Neural cell (in vitro differentiated cells): ENCODE data around the gene IQSEC1. TPM values are rescaled to one million over a fixed set of nuclear protein-coding genes. Genes with fewer than 3 reads are reported as not detected.

Experiments used
- H2AFZ ChIP-seq: fragments of 200-600, 300-800 bp; sonication (generic), shearing (Covaris generic); 2 replicates; pipeline ENCODE4 v1.6.0; 2014; ENCODE audit warnings: low read depth, mild to moderate bottlenecking, antibody characterized with exemption, low read length, moderate library complexity
- H3F3A ChIP-seq: fragments of 200-600 bp; shearing (Covaris generic); 2 replicates; pipeline ENCODE4 v1.6.1; 2016; ENCODE audit warnings: mild to moderate bottlenecking, moderate library complexity, mixed read lengths, antibody characterized with exemption, low read length; ENCODE audit not compliant: insufficient read depth, poor library complexity, severe bottlenecking
- H3K27ac ChIP-seq: fragments of 200-600, 300-800 bp; sonication (generic), shearing (Covaris generic); 2 replicates; pipeline ENCODE4 v1.5.1; 2014; ENCODE audit warnings: mild to moderate bottlenecking, low read length, moderate library complexity
- H3K27me3 ChIP-seq: fragments of 300-800, 200-600 bp; sonication (generic), shearing (Covaris generic); 2 replicates; pipeline ENCODE4 v1.6.0; 2014; ENCODE audit warnings: mild to moderate bottlenecking, low read depth, low read length, moderate library complexity; ENCODE audit not compliant: insufficient read depth
- H3K36me3 ChIP-seq: fragments of 300-800, 200-600 bp; sonication (generic), shearing (Covaris generic); 2 replicates; pipeline ENCODE4 v1.5.1; 2014; ENCODE audit warnings: mild to moderate bottlenecking, antibody characterized with exemption, low read length, moderate library complexity; ENCODE audit not compliant: insufficient read depth
- H3K4me2 ChIP-seq: fragments of 300-800, 200-600 bp; sonication (generic), shearing (Covaris generic); 2 replicates; pipeline ENCODE4 v1.6.0; 2014; ENCODE audit warnings: mild to moderate bottlenecking, low read length
- H3K4me3 ChIP-seq: fragments of 300-800, 200-600 bp; sonication (generic), shearing (Covaris generic); 2 replicates; pipeline ENCODE4 v1.5.1; 2014; ENCODE audit warnings: mild to moderate bottlenecking, low read length, moderate library complexity
- H3K79me2 ChIP-seq: fragments of 200-600 bp; shearing (Covaris generic); replicated peaks from 2 replicates; pipeline ENCODE4 v1.6.0; 2014; ENCODE audit warnings: mild to moderate bottlenecking, low read length, moderate library complexity; ENCODE audit not compliant: insufficient read depth
- H3K9ac ChIP-seq: fragments of 300-800, 200-600 bp; sonication (generic), shearing (Covaris generic); 2 replicates; pipeline ENCODE4 v1.6.1; 2016; ENCODE audit warnings: mild to moderate bottlenecking, low read length, mixed read lengths
- H3K9me2 ChIP-seq: fragments of 200-600 bp; shearing (Covaris generic); 2 replicates; pipeline ENCODE4 v1.6.1; 2016; ENCODE audit warnings: mild to moderate bottlenecking, low read length, mixed read lengths; ENCODE audit not compliant: insufficient read depth
- H3K9me3 ChIP-seq: fragments of 200-600, 300-800 bp; sonication (generic), shearing (Covaris generic); 2 replicates; pipeline ENCODE4 v1.6.1; 2016; ENCODE audit warnings: mild to moderate bottlenecking, mixed run types, low read length, moderate library complexity, mixed read lengths
- H4K20me1 ChIP-seq: fragments of 200-600 bp; shearing (Covaris generic); 2 replicates; pipeline ENCODE4 v1.6.1; 2016; ENCODE audit warnings: mild to moderate bottlenecking, mixed run types; ENCODE audit not compliant: insufficient read depth
- EP300 ChIP-seq: fragments of 450-650 bp; conservative IDR thresholded peaks from 2 replicates; pipeline ENCODE4 v1.6.1; 2014; ENCODE audit warnings: antibody characterized with exemption, mild to moderate bottlenecking, moderate library complexity; ENCODE audit not compliant: poor library complexity, severe bottlenecking
- EZH2 ChIP-seq: fragments of 200-600, 300-800 bp; shearing (Covaris generic), sonication (generic); IDR thresholded peaks from 2 replicates; pipeline ENCODE4 v1.6.1; 2014; ENCODE audit warnings: antibody characterized with exemption, low read length, borderline replicate concordance, mild to moderate bottlenecking; ENCODE audit not compliant: insufficient read depth, poor library complexity, severe bottlenecking
- MXI1 ChIP-seq: fragments of 450-650 bp; conservative IDR thresholded peaks from 2 replicates; pipeline ENCODE4 v1.6.1; 2014; ENCODE audit warnings: antibody characterized with exemption, mild to moderate bottlenecking; ENCODE audit not compliant: poor library complexity, severe bottlenecking
- POLR2AphosphoS5 ChIP-seq: IDR thresholded peaks from 2 replicates; pipeline ENCODE4 v1.6.1; 2012
- RAD21 ChIP-seq: fragments of 450-650 bp; conservative IDR thresholded peaks from 2 replicates; pipeline ENCODE4 v1.6.1; 2014; ENCODE audit warnings: antibody characterized with exemption, mild to moderate bottlenecking, moderate library complexity
- SMC3 ChIP-seq: fragments of 450-650 bp; conservative IDR thresholded peaks from 2 replicates; pipeline ENCODE4 v1.6.1; 2014; ENCODE audit warnings: antibody characterized with exemption, mild to moderate bottlenecking, moderate library complexity; ENCODE audit not compliant: poor library complexity
- TAF1 ChIP-seq: IDR thresholded peaks from 2 replicates; pipeline ENCODE4 v1.6.1; 2012; ENCODE audit warnings: low read depth
- polyA plus RNA-seq: library from polyadenylated mRNA; depleted of rRNA; stranded (reverse); fragments of >200 nt; gene quantifications from 2 replicates; pipeline ENCODE4 v1.2.3, GENCODE V29; 2014
- TF ChIP-seq, protein P1 (sequence below): IDR thresholded peaks from 2 replicates; pipeline ENCODE4 v1.6.1; 2012; ENCODE audit warnings: borderline replicate concordance
- TF ChIP-seq, protein P2 (sequence below): fragments of 450-650 bp; IDR thresholded peaks from 2 replicates; pipeline ENCODE4 v1.5.1; 2014; ENCODE audit warnings: antibody characterized with exemption, mild to moderate bottlenecking, moderate library complexity; ENCODE audit not compliant: poor library complexity, severe bottlenecking

The IQSEC1 gene
- polyA plus RNA-seq, 1 donor from 2014 or later: 6.0 TPM

DNA sequence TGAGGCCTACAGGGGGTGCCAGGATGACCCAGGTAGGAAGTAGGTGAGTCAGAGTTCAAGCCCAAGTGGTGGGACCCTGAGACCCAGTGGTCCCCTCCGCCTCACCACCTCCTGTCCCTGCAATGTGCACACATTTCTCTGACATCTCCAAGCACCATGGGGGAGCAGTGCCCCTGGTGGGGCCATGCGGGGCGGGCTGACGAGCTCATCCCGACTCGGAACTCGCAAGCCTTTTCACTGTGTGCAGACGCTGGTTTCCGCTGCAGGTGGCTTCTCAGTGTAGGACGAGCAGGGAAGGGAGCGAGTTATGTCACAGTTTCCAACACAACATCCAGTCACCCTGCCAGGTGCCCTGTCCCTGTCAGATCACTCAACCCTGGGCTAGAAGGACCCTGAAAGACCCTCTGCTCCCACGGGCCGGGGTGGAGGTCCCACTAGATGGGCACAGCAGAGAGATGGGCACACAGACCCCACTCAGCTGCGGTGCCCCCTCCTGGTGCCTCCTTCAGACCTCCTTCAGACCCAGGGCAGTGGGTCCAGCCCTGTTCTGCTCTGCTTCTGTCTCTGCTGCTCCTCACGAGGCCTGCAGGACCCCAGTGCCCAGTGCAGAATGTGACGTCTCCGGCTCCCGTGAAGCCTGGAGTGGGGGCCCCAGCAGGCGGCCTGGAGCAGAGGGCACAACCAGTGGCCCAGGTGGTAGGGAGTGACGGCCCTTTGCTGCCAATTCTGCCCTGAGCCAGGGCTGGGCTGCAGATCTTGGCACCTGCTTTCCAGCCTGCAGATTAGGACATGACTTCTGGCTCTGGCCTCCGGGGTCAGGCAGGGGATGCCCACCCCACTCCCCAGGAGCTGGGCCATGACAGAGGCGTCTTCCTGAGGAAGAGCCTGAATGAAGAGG lies 129.9 kb downstream of the IQSEC1 start:
- H3F3A ChIP-seq: no peaks in the 10 kb centered on the region
- H3K27me3 ChIP-seq: no peaks in the 10 kb centered on the region
- no peaks in the 10 kb centered on the region for H4K20me1 ChIP-seq
- no peaks in the 10 kb centered on the region for H3K9me3 ChIP-seq
- H3K4me3 ChIP-seq: no peak overlapping the region
- no peaks in the 10 kb centered on the region for H3K9me2 ChIP-seq
- H3K27ac ChIP-seq: no peak overlapping the region
- no peak overlapping the region for H3K9ac ChIP-seq
- TF ChIP-seq EZH2 (no peak), RAD21 (no peak), MXI1 (no peak), TAF1 (no peak)
- TF ChIP-seq, protein P1, sequence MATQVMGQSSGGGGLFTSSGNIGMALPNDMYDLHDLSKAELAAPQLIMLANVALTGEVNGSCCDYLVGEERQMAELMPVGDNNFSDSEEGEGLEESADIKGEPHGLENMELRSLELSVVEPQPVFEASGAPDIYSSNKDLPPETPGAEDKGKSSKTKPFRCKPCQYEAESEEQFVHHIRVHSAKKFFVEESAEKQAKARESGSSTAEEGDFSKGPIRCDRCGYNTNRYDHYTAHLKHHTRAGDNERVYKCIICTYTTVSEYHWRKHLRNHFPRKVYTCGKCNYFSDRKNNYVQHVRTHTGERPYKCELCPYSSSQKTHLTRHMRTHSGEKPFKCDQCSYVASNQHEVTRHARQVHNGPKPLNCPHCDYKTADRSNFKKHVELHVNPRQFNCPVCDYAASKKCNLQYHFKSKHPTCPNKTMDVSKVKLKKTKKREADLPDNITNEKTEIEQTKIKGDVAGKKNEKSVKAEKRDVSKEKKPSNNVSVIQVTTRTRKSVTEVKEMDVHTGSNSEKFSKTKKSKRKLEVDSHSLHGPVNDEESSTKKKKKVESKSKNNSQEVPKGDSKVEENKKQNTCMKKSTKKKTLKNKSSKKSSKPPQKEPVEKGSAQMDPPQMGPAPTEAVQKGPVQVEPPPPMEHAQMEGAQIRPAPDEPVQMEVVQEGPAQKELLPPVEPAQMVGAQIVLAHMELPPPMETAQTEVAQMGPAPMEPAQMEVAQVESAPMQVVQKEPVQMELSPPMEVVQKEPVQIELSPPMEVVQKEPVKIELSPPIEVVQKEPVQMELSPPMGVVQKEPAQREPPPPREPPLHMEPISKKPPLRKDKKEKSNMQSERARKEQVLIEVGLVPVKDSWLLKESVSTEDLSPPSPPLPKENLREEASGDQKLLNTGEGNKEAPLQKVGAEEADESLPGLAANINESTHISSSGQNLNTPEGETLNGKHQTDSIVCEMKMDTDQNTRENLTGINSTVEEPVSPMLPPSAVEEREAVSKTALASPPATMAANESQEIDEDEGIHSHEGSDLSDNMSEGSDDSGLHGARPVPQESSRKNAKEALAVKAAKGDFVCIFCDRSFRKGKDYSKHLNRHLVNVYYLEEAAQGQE: no peak
- H3K4me2 ChIP-seq: no peak overlapping the region
- H3K79me2 ChIP-seq: no peaks in the 10 kb centered on the region
- H2AFZ ChIP-seq: no peak overlapping the region
- H3K36me3 ChIP-seq: no peaks in the 10 kb centered on the region

DNA sequence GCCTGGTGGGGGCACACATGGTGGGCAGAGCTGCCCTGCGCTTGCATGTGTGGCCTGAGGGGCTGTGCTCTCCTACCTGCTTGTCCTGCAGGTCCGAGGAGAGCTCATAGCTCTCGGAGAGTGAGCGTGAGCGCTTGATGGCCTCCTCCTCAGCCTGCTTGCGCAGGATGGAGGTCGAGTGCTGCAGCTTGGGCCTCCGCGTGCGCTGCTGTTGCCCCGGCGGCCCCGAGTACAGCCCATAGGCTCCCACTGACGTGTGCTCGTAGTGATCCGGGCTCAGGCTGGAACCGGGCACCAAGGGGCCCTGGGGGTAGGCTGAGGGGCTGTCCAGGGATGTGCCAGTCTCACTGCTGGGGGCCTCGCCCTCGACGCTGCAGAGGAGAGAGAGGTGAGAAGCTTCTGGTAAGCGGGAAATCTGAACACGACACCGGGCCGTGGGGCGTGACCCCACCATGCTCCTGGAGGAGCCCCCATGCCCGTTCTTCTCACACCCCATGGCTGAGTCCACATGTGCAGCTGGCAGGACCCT lies 131.7 kb downstream of the IQSEC1 start:
- no peaks in the 10 kb centered on the region for H3F3A ChIP-seq

More for the DNA sequence above, 131.7 kb downstream of the IQSEC1 start:
- Histone ChIP-seq H3K9me3 (no peaks in the 10 kb centered on the region), H3K9me2 (no peaks in the 10 kb centered on the region), H4K20me1 (no peaks in the 10 kb centered on the region), H3K27ac (no peak overlapping the region), H3K4me2 (no peak overlapping the region), H2AFZ (no peak overlapping the region), H3K9ac (no peak overlapping the region), H3K79me2 (no peaks in the 10 kb centered on the region), H3K4me3 (no peak overlapping the region), H3K36me3 (no peaks in the 10 kb centered on the region), H3K27me3 (no peaks in the 10 kb centered on the region)
- TF ChIP-seq, protein P1: no peak
- no peak for TF ChIP-seq MXI1
- TF ChIP-seq EP300: no peak
- TF ChIP-seq POLR2AphosphoS5: no peak
- TF ChIP-seq, protein P2, sequence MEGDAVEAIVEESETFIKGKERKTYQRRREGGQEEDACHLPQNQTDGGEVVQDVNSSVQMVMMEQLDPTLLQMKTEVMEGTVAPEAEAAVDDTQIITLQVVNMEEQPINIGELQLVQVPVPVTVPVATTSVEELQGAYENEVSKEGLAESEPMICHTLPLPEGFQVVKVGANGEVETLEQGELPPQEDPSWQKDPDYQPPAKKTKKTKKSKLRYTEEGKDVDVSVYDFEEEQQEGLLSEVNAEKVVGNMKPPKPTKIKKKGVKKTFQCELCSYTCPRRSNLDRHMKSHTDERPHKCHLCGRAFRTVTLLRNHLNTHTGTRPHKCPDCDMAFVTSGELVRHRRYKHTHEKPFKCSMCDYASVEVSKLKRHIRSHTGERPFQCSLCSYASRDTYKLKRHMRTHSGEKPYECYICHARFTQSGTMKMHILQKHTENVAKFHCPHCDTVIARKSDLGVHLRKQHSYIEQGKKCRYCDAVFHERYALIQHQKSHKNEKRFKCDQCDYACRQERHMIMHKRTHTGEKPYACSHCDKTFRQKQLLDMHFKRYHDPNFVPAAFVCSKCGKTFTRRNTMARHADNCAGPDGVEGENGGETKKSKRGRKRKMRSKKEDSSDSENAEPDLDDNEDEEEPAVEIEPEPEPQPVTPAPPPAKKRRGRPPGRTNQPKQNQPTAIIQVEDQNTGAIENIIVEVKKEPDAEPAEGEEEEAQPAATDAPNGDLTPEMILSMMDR: no peak
- no peak for TF ChIP-seq EZH2
- TF ChIP-seq RAD21: no peak
- no peak for TF ChIP-seq TAF1
- TF ChIP-seq SMC3: no peak
